ENCODE data around the gene KIF26B. TPM values are rescaled to one million over a fixed set of nuclear protein-coding genes. Genes with fewer than 3 reads are reported as not detected.

The KIF26B gene
- polyA plus RNA-seq, 6 donors from 2014 or later = 0.01 to 0.04 TPM; not detected in 4

GRCh38 chr1:245407983-245408382 is 253.2 kb downstream of the KIF26B start:
- peaks cover 0 to 4% (median 0%) of the 10 kb centered on the region in 7 donors for H3K9me3 Mint-ChIP-seq
- no peak overlapping the region for H3K27ac Mint-ChIP-seq
- H3K4me1 Mint-ChIP-seq = no peaks in the 10 kb centered on the region
- no peaks in the 10 kb centered on the region for H3K27me3 Mint-ChIP-seq
- no peaks in the 10 kb centered on the region for H3K36me3 Mint-ChIP-seq
- ATAC-seq (ENCODE audit: low read depth in 2 of 2) (no peak), DNase-seq (no peak)
- H3K4me3 Mint-ChIP-seq = no peak overlapping the region

- Mint-ChIP-seq H3K4me3 (no peak overlapping the region), H3K27ac (no peak overlapping the region), H3K4me1 (no peaks in the 10 kb centered on the region), H3K9me3 (no peaks in the 10 kb centered on the region), H3K27me3 (no peaks in the 10 kb centered on the region), H3K36me3 (no peaks in the 10 kb centered on the region)
- DNase-seq (no peak), ATAC-seq (ENCODE audit: low read depth in 2 of 2) (no peak)
These were observed 254.8 kb downstream of the KIF26B start for GRCh38 chr1:245409341-245410195.

DNA sequence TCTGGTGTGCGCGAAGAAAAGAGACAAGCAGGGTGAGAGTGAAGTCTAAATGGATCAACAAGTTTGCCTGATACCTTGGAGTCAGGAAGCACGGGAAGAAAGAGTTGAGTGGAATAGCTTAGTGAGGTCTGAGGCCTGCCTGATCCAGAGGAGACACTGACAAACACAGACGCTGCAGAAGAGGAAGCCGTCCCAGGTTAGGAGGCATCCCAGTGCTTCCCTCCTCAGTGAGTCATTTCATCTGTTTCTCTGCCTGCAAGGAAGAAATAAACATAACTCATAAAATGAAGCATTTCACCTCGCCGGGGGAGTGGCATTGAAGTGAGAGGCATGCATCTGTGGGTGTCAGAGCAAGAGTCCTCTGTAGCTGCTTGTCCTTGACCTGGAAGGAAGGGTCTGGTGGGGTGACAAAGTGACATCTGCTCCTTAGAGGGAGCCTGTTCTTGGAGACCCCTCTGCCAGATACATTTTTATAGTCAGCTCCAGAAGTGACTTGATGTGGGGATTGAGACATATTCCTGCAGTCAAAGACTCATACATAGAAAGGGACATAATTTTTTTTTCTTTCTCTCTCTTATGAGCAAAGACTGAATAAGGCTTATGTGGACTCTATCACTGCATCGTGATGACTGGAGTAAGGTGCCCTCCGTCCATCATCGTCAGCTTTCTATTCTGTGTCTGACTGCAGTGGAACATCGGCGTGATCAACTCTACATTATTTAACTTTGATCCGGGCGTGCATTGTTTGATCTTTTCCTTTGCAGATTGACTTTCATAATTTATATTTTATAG is 256.7 kb downstream of the KIF26B start:
- no peak overlapping the region for H3K27ac Mint-ChIP-seq
- DNase-seq = no peak
- H3K4me3 Mint-ChIP-seq = no peak overlapping the region
- H3K36me3 Mint-ChIP-seq = no peaks in the 10 kb centered on the region
- ATAC-seq (ENCODE audit: low read depth in 2 of 2) = no peak
- H3K4me1 Mint-ChIP-seq = no peaks in the 10 kb centered on the region
- H3K27me3 Mint-ChIP-seq = no peaks in the 10 kb centered on the region
- H3K9me3 Mint-ChIP-seq = no peaks in the 10 kb centered on the region

- Mint-ChIP-seq H3K27ac (no peak overlapping the region), H3K9me3 (no peaks in the 10 kb centered on the region), H3K4me1 (no peaks in the 10 kb centered on the region), H3K27me3 (no peaks in the 10 kb centered on the region), H3K4me3 (no peak overlapping the region), H3K36me3 (no peaks in the 10 kb centered on the region)
- ATAC-seq (ENCODE audit: low read depth in 2 of 2) (no peak), DNase-seq (no peak)
These were observed 257.5 kb downstream of the KIF26B start for GRCh38 chr1:245412306-245412705.

GRCh38 chr1:245416781-245417180 is 262.0 kb downstream of the KIF26B start:
- Mint-ChIP-seq H3K4me3 (no peak overlapping the region), H3K27me3 (peaks cover 0 to 12% (median 0%) of the 10 kb centered on the region in 3 donors), H3K9me3 (no peaks in the 10 kb centered on the region), H3K36me3 (no peaks in the 10 kb centered on the region), H3K27ac (no peak overlapping the region), H3K4me1 (no peaks in the 10 kb centered on the region)
- DNase-seq (no peak), ATAC-seq (ENCODE audit: low read depth in 2 of 2) (no peak)

- Mint-ChIP-seq H3K9me3 (no peaks in the 10 kb centered on the region), H3K27me3 (peaks cover 0 to 16% (median 0%) of the 10 kb centered on the region in 3 donors), H3K4me3 (peak overlapping the region in 1 of 8 donors; percentile 17), H3K36me3 (no peaks in the 10 kb centered on the region), H3K4me1 (no peaks in the 10 kb centered on the region), H3K27ac (peak overlapping the region in 1 of 6 donors; percentile 13)
- DNase-seq (no peak), ATAC-seq (ENCODE audit: low read depth in 2 of 2) (no peak)
These were observed 263.3 kb downstream of the KIF26B start for GRCh38 chr1:245418077-245418476.

- DNase-seq = no peak
- Mint-ChIP-seq H3K36me3 (no peaks in the 10 kb centered on the region), H3K27me3 (peaks cover 0 to 16% (median 0%) of the 10 kb centered on the region in 3 donors), H3K4me1 (no peaks in the 10 kb centered on the region), H3K27ac (no peak overlapping the region), H3K9me3 (no peaks in the 10 kb centered on the region), H3K4me3 (no peak overlapping the region)
- no peak for ATAC-seq (ENCODE audit: low read depth in 2 of 2)
These were observed 264.7 kb downstream of the KIF26B start for GRCh38 chr1:245419461-245419978.

DNA sequence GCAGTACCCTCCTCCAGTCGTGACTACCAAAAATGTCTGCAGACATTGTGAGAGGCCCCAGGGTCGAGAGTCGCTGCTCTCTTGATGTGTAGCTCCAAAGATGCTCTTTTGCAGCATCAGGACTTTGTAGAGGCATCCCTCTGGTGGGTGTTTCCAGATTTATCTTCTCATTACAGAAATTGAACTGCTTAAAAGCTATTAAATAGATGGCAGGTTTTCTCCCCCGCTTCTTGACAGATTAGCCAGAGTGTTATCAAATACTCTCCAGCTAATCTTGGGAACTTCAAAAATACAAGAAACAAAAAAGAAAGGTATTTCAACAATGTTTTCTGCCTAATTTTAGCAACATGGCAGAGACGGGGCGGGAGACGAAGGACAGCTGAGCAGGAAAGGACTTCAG is 265.2 kb downstream of the KIF26B start:
- H3K9me3 Mint-ChIP-seq = no peaks in the 10 kb centered on the region
- DNase-seq = no peak
- ATAC-seq (ENCODE audit: low read depth in 2 of 2) = no peak
- no peak overlapping the region for H3K4me3 Mint-ChIP-seq
- H3K36me3 Mint-ChIP-seq = no peaks in the 10 kb centered on the region
- peaks cover 0 to 16% (median 0%) of the 10 kb centered on the region in 3 donors for H3K27me3 Mint-ChIP-seq
- H3K27ac Mint-ChIP-seq = no peak overlapping the region
- no peaks in the 10 kb centered on the region for H3K4me1 Mint-ChIP-seq

GRCh38 chr1:245420926-245421325 is 266.1 kb downstream of the KIF26B start:
- no peak overlapping the region for H3K4me3 Mint-ChIP-seq
- ATAC-seq (ENCODE audit: low read depth in 2 of 2) (no peak), DNase-seq (no peak)
- no peaks in the 10 kb centered on the region for H3K4me1 Mint-ChIP-seq
- no peaks in the 10 kb centered on the region for H3K36me3 Mint-ChIP-seq
- H3K27me3 Mint-ChIP-seq = peaks cover 0 to 16% (median 0%) of the 10 kb centered on the region in 3 donors
- no peaks in the 10 kb centered on the region for H3K9me3 Mint-ChIP-seq
- no peak overlapping the region for H3K27ac Mint-ChIP-seq

- H3K4me1 Mint-ChIP-seq = no peaks in the 10 kb centered on the region
- peaks cover 4 to 8% (median 7%) of the 10 kb centered on the region in 3 donors for H3K27me3 Mint-ChIP-seq
- DNase-seq (no peak), ATAC-seq (ENCODE audit: low read depth in 2 of 2) (no peak)
- no peaks in the 10 kb centered on the region for H3K36me3 Mint-ChIP-seq
- no peak overlapping the region for H3K4me3 Mint-ChIP-seq
- H3K9me3 Mint-ChIP-seq = peaks cover 0 to 6% (median 2%) of the 10 kb centered on the region in 7 donors
- H3K27ac Mint-ChIP-seq = no peak overlapping the region
These were observed 273.9 kb downstream of the KIF26B start for GRCh38 chr1:245428681-245429080.

GRCh38 chr1:245431706-245432105 is 276.9 kb downstream of the KIF26B start:
- peaks cover 0 to 11% (median 0%) of the 10 kb centered on the region in 7 donors for H3K9me3 Mint-ChIP-seq
- no peaks in the 10 kb centered on the region for H3K36me3 Mint-ChIP-seq
- H3K27me3 Mint-ChIP-seq = peaks cover 4 to 8% (median 7%) of the 10 kb centered on the region in 3 donors
- no peak overlapping the region for H3K27ac Mint-ChIP-seq
- H3K4me1 Mint-ChIP-seq = no peaks in the 10 kb centered on the region
- no peak for DNase-seq
- no peak overlapping the region for H3K4me3 Mint-ChIP-seq
- no peak for ATAC-seq (ENCODE audit: low read depth in 2 of 2)

GRCh38 chr1:245432228-245432875 is 277.6 kb downstream of the KIF26B start:
- Mint-ChIP-seq H3K4me1 (no peaks in the 10 kb centered on the region), H3K27me3 (peaks cover 9 to 15% (median 11%) of the 10 kb centered on the region in 3 donors), H3K27ac (no peak overlapping the region), H3K4me3 (no peak overlapping the region), H3K9me3 (peaks cover 0 to 14% (median 3%) of the 10 kb centered on the region in 7 donors), H3K36me3 (no peaks in the 10 kb centered on the region)
- DNase-seq (no peak), ATAC-seq (ENCODE audit: low read depth in 2 of 2) (no peak)

- Mint-ChIP-seq H3K9me3 (peaks cover 0 to 17% (median 3%) of the 10 kb centered on the region in 7 donors), H3K36me3 (no peaks in the 10 kb centered on the region), H3K27ac (no peak overlapping the region), H3K4me1 (no peaks in the 10 kb centered on the region), H3K4me3 (no peak overlapping the region), H3K27me3 (peaks cover 13 to 26% (median 16%) of the 10 kb centered on the region in 3 donors)
- DNase-seq = no peak
- no peak for ATAC-seq (ENCODE audit: low read depth in 2 of 2)
These were observed 278.8 kb downstream of the KIF26B start for GRCh38 chr1:245433561-245433960.

Data from naive B cell (primary cell).